Activated CD8-positive, alpha-beta memory T cell treated with anti-CD3 and anti-CD28 coated beads, Interleukin-2, amount 50 U/mL, for 1 hour (primary cell): ENCODE results near the gene NOS1.
"Not testable (repeated sequence)": the region's sequence is repeated elsewhere in the genome, so short reads cannot be mapped to it uniquely, and the experiment has no call there.

Experiments
- DNase-seq: peaks from one replicate; pipeline ENCODE4 v3.0.0-alpha.2; 2020; ENCODE audit errors: extremely low read depth

NOS1 gene

GRCh38 chr12:117361347-117361751 lies at the start of gene NOS1:
Gene NOS1, minus strand, starts transcription at chr12:117361626. Its CDS starts 30,557 bp downstream, at chr12:117331069.
- DNase-seq: no peak

GRCh38 chr12:117409286-117409685 lies 47.9 kb upstream of the NOS1 start:
- no peak for DNase-seq

- DNase-seq: no peak
These were observed 46.9 kb upstream of the NOS1 start for GRCh38 chr12:117408161-117408791.

GRCh38 chr12:117404940-117405339 lies 43.5 kb upstream of the NOS1 start:
- no peak for DNase-seq

- DNase-seq: no peak
These were observed 42.9 kb upstream of the NOS1 start for GRCh38 chr12:117404203-117404853.

- DNase-seq: no peak
These were observed 42.2 kb upstream of the NOS1 start for GRCh38 chr12:117403586-117404139.

- no peak for DNase-seq
These were observed 40.9 kb upstream of the NOS1 start for GRCh38 chr12:117402363-117402762.

GRCh38 chr12:117400912-117401311 lies 39.5 kb upstream of the NOS1 start:
- no peak for DNase-seq

- not testable (repeated sequence) for DNase-seq
These were observed 37.1 kb upstream of the NOS1 start for GRCh38 chr12:117398482-117398881.

- no peak for DNase-seq
These were observed 34.3 kb upstream of the NOS1 start for GRCh38 chr12:117395766-117396165.

- DNase-seq: no peak
These were observed 33.1 kb upstream of the NOS1 start for GRCh38 chr12:117394491-117394890.

GRCh38 chr12:117393656-117394055 lies 32.2 kb upstream of the NOS1 start:
- no peak for DNase-seq

- DNase-seq: no peak
These were observed 29.4 kb upstream of the NOS1 start for GRCh38 chr12:117390866-117391265.

- no peak for DNase-seq
These were observed 27.6 kb upstream of the NOS1 start for GRCh38 chr12:117388951-117389446.

- DNase-seq: no peak
These were observed 26.4 kb upstream of the NOS1 start for GRCh38 chr12:117387832-117388231.

GRCh38 chr12:117384735-117385134 lies 23.3 kb upstream of the NOS1 start:
- no peak for DNase-seq

GRCh38 chr12:117380083-117380482 lies 18.7 kb upstream of the NOS1 start:
- no peak for DNase-seq

GRCh38 chr12:117377758-117378157 lies 16.3 kb upstream of the NOS1 start:
- no peak for DNase-seq

- DNase-seq: no peak
These were observed 9.2 kb upstream of the NOS1 start for GRCh38 chr12:117370588-117370987.

- not testable (repeated sequence) for DNase-seq
These were observed 8.6 kb upstream of the NOS1 start for GRCh38 chr12:117370000-117370399.

GRCh38 chr12:117367006-117367638 lies 5.7 kb upstream of the NOS1 start:
- no peak for DNase-seq

GRCh38 chr12:117365049-117365616 lies 3.7 kb upstream of the NOS1 start:
- DNase-seq: no peak
